HG03565 (cell line): ENCODE results near the gene ELMO1.

Source experiments
- ATAC-seq: cut with Tn5 transposase; IDR thresholded peaks from one replicate; pipeline ENCODE4 v1.9.1; 2021; ENCODE audit warnings: mild to moderate bottlenecking, moderate library complexity; ENCODE audit not compliant: unreplicated experiment

ELMO1 gene

DNA sequence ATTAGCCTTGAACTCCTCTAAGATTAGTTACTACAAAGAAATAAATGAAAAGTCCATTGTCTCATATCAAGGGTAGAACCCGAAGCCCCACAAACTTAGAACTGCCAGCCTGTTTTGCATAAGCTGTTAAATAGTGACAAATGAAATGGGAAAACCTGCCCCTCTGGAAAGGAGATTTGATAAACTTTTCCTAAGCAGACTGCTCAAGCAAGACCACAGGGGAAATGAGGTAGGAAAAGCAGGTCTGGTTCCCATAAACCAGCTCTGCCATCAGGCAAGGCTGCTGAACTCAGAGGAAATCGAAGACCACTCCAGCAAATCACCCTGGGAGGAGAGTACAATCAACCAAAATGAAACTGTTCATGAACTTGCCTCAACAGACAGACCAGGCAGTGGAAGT lies 542.8 kb downstream of the ELMO1 start:
- ATAC-seq: no peak

- ATAC-seq: no peak
Observed at GRCh38 chr7:36904802-36905201, 543.9 kb downstream of the ELMO1 start.

GRCh38 chr7:36904101-36904500 lies 544.6 kb downstream of the ELMO1 start:
- ATAC-seq: no peak

GRCh38 chr7:36900988-36901710 lies 547.5 kb downstream of the ELMO1 start:
- ATAC-seq: no peak

GRCh38 chr7:36898186-36898585 lies 550.5 kb downstream of the ELMO1 start:
- ATAC-seq: no peak

DNA sequence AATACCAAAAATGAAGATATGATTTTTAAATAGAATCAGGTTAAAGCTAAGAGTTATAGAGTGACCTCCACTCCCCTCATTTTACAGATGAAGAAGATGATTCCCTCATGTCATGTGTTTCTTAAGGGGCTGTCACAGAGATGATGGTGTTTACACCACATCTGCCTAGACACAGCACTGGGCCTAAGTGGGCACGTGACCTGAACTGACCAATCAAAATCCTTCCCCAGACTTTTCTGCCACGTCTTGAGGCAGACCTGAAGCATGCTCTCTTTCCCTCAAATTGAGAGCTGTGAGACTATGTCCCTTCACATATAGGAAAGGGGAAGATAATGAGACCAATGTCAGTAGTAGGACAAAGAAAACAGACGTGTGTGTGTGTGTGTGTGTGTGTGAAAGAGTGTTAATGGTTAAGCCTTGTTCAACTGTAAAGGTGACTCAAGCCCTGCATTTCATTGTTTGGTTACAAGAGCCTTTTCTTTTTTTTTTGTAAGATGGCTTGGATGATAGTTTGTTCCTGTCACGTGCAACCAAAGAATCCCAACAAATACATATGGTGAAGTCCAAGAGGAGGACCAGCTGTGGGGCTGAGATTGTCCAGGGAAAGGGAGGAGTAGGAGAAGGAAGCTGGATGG lies 551.6 kb downstream of the ELMO1 start:
- no peak for ATAC-seq

- ATAC-seq: no peak
Observed at GRCh38 chr7:36896418-36896817, 552.2 kb downstream of the ELMO1 start.

DNA sequence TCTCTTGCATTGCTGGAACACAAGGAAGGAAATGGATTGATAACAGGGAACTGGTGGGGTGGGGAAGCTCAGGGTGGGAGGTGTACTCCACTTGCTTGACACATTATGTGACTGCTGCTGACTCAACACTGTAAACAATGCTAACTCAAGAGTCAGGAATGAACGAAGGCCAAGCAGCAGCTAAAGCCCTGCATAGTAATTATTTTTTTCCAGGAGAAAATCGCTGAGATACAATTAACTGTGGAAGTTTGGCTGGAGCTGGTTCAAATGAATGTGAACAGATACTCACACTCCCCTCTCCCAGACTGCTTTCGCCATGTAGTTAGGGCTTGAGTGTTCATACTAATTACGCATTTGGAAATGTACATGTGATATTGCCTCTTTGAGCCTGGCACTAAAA lies 553.5 kb downstream of the ELMO1 start:
- no peak for ATAC-seq

DNA sequence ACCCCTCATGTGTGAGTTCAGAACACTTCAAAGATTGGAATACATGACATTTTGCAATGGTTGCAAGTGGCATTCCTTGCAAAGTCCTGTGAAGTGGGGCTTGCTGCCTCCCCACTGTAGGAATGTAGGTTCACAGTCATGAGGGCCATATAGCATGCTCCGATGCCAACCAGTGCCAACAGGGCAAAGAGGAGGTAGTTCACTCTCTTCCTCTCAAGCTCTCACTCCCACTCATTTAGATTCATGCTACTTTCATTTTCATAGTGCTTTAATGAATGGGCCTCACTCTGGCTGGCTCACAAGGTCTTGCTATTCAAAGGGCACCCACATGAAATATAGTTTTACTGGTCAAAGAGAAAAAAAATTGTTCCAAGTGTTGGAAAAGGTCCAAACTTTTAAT lies 554.5 kb downstream of the ELMO1 start:
- ATAC-seq: no peak

DNA sequence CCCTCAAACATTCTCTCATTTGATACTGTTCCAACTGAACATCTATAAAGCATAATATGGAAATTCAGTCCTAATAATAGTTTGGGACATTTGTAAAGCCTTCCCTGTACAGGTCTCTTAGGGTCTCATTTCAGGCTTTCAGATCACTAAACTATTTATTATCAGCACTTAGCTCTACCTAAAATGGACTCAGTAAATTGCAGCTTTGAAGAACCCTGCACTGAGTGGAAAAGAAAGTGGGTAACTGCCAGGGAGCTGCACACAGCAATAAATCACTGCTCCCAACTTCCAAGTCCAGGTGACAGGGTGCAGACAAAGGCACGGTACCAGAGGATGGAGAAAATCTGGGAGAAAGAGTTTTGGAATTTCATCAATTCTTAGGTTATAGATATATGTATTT lies 559.5 kb downstream of the ELMO1 start:
- ATAC-seq: no peak

GRCh38 chr7:36887969-36888368 lies 560.7 kb downstream of the ELMO1 start:
- ATAC-seq: no peak

- ATAC-seq: no peak
Observed at GRCh38 chr7:36887233-36887632, 561.4 kb downstream of the ELMO1 start.

DNA sequence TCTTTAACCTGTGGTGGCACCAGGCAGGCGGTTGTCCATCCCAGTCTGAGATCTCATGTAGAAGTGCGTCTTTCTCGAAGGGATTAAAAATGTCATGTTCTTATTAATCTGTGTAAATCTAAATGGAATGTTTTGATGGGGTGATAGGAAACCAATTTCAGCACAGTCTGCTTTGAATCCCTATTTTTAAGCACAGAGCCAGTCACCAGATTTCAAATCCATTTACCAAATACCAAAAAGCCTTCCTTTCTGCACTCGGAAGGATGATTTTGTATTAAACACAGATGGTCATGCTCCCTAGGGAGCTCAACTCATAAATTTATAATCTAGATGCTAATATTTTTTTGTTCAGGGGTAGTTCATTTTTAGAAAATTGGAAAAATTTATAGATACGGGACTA lies 563.8 kb downstream of the ELMO1 start:
- ATAC-seq: no peak

DNA sequence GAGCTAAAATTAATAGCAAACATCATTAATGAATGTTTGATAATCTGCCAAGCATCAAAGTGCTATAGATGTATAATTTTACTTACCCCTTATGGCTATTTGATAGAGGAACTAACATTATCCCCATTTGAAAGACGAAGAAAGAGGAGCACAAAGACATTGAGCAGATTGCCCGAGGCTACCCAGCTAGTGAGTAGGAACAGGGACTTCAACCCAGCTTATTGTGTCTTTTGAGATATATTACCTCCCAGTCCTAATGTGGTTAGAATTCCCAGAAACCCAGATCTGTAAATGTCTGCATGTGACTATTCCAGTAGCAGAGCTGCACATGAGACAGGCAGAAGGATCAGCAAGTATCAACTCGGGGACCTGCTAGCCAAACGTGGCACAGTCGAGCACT lies 564.3 kb downstream of the ELMO1 start:
- no peak for ATAC-seq

- ATAC-seq: no peak
Observed at GRCh38 chr7:36881233-36881874, 567.3 kb downstream of the ELMO1 start.

- ATAC-seq: no peak
Observed at GRCh38 chr7:36880108-36880507, 568.6 kb downstream of the ELMO1 start.

GRCh38 chr7:36879021-36879420 lies 569.6 kb downstream of the ELMO1 start:
- no peak for ATAC-seq

GRCh38 chr7:36878288-36878687 lies 570.4 kb downstream of the ELMO1 start:
- no peak for ATAC-seq

GRCh38 chr7:36875794-36876193 lies 572.9 kb downstream of the ELMO1 start:
- ATAC-seq: no peak

GRCh38 chr7:36874041-36874440 lies 574.6 kb downstream of the ELMO1 start:
- no peak for ATAC-seq

DNA sequence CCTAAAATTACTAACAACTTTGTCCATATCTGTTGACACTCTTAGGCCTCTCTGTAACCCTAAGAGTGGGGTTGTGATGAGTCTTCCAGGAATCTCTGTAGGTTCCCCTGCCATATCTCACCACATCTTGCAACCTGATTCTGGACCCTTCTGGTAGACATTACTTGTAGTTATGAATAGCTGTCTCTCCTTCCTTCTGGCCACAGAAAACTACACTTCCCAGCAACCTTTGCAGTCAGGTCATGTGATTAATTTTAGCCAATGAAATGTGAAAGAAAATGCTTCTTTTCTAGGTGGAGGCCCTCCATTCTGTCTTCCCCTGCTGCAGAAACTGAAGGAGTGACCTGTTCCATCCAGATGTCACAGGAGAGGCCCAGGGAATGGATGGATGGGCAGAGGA lies 576.8 kb downstream of the ELMO1 start:
- ATAC-seq: no peak

- ATAC-seq: no peak
Observed at GRCh38 chr7:36871355-36871738, 577.3 kb downstream of the ELMO1 start.
